HL-60/S4 treated with retinoic acid at 250 ng/mL for 4 days and 3 days (cell line): ENCODE results near the gene SLAIN2.

Experiments
- in situ Hi-C: fragments of 300-500 bp; cut with MboI; formaldehyde crosslinking; loops from 2 replicates; pipeline ENCODE4 v1.7.0; 2022; ENCODE audit warnings: low sequenced_read_pairs

Gene SLAIN2

GRCh38 chr4:48367016-48367415, 25.7 kb downstream of the SLAIN2 start:
- in situ Hi-C loops = no loop called here

DNA sequence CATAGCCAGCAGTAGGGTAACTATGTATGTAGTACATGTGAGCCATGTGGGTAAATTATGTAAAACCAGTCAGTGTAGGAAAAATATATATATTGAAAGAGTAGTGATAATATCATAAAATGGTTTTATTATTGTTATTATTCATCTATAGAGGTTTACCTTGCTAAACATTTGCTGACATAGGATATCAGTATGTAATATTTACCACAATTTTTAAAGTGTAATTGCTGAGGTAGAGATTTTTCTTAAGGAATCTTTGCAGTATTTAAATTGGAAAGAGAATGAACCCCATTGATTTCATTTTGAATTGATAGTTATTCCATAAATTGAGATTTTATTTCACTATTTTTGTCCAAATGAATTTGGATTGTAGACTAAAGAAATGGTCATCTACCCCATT, 27.1 kb downstream of the SLAIN2 start:
- in situ Hi-C loops = no loop called here

DNA sequence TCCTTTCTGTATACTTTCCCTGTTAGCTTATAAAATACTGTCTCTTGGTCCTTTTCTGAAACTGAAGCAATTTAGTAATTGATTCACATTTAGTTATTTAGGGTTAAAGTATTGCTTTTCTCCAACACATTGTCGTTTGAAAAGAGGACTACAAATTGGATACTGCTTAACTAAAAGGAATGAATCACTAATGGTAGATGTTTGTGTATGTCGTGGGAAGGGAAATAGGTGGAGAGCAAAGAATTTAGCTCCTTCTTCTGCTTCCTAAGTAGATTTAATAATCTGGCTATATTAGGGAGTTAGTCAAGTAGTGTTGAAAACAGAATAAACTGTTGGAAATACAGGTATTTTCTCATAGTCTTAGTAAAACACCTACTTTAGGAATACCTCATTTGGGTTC, 27.9 kb downstream of the SLAIN2 start:
- in situ Hi-C loops = no loop called here

GRCh38 chr4:48369771-48370170, 28.4 kb downstream of the SLAIN2 start:
- in situ Hi-C loops = no loop called here

GRCh38 chr4:48370260-48371134, 29.2 kb downstream of the SLAIN2 start:
- in situ Hi-C loops = no loop called here

DNA sequence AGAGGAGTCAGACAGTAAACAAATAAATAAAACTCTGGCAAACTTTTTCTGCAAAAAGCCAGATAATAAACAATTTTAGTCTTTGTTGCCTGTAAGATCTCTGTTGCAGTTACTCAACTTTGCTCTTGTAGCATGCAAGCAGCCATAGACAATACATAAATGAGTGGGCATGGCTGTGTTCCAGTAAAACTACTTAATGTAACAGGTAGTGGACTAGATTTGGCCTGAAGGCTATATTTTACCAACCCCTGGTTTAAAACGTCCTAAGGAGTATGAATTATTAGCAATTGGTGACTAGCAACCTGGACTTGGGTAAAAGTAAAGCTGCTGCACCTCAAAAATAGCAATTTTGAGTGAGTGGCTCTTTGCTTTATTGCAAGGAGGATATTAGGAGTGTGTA, 30.9 kb downstream of the SLAIN2 start:
- in situ Hi-C loops = no loop called here

- in situ Hi-C loops = no loop called here
These were observed 34.4 kb downstream of the SLAIN2 start for GRCh38 chr4:48375651-48376304.

- in situ Hi-C loops = no loop called here
These were observed 38.4 kb downstream of the SLAIN2 start for GRCh38 chr4:48379587-48380180.

DNA sequence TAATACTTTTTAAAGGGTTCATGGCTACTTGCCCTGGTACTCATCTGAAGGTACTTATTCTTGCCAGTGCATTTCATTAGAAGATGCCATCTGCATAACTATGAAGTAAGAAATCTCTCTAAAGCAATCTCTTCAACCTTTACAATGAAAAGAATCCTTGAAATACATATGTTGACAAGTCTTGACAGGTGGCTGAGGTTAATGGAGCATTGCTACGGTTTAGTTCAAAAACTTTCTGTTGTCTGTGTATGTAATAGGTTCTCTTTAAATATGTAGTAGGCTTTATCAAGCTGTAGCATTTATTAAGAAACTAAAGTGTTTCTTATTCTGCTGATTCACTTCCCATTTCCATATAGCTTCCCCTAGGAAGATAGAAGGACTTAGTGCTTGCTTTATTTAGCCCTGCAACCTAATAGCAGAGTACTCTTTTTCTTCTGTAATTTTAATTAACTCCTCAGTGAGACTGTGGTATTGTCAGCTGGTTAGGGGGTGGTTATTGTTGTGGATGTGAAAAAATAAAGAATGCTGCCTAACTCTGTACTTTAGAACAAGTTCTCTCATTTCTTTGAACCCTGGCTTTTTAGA, 39.3 kb downstream of the SLAIN2 start:
- in situ Hi-C loops = no loop called here

DNA sequence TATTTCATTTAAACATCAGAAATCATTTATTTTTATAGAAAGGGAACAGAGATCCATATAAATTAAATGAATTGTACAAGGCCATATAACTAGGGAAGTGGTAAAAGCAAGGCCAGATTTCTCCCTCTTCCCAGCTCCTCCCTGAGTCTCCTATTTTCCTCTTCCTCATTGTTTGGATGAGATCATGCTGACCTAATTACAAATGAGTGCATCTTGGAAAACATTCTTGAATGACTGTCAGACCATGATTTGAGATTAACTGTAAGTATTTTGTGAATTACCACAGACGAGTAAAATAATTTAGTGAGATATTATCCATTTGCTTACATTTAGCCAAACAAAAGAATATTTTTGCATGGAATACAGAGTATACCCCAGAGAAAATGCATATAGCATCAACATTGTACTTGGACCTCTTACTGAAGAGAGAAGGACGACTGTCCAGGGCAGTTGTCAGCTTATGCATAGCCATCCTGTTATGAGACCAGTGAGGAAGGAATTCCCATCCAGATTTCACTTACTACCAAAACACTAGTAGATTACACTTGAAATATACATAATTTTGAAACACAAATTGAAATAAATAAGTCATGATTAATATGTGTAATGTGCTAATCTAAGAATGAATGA, 47.3 kb downstream of the SLAIN2 start:
- in situ Hi-C loops = no loop called here

DNA sequence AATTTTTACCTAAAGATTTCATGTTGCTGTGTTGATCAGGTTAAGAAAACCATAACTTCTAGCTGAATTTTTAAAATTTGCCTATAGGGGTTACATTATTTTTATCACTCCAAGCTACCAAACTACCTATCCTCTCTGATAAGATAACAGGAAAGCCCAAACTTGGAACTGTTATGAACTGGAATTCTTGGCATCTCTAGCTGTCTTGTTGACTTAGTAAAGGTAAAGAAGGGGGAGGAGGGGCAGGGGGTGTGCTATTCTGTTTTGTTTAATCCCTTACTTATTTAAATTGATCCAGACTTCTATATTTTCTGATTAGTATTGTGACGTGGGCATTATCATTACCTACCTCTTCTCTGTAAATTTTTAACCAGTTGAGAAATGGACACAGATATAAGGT, 54.7 kb downstream of the SLAIN2 start:
- in situ Hi-C loops = no loop called here

DNA sequence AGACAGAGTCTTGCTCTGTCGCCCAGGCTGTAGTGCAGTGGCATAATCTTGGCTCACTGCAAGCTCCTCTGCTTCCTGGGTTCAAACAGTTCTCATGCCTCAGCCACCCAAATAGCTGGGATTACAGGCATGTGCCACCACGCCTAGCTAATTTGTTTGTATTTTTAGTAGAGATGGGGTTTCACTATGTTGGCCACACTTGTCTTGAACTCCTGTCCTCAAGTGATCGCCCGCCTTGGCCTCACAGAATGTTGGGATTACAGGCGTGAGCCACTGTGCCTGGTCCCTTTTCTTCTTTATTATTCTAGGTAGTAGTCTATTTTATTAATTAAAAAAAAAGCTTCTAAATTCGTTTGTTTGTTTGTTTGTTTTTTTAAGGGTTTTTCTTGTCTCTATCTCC, 59.1 kb downstream of the SLAIN2 start:
- in situ Hi-C loops = no loop called here

- in situ Hi-C loops = no loop called here
These were observed 62.0 kb downstream of the SLAIN2 start for GRCh38 chr4:48403358-48403757.

DNA sequence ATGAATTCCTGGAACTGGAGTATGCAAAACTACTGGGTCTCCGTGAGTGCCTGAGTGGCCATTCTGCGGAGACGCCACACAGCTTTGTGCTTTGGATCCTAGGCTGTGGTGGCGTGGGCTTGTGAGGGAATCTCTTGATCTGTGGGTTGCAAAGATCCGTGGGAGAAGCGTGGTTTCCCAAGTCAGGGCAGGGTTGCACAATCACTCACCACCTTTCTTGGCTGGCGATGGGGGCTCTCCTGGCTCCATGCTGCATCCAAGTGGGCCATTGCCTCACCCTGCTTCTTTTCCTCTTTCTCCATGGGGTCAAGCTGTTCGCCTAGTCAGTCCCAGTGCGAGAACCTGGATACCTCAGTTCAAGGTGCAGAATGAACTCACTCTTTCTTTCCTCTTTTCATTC, 62.5 kb downstream of the SLAIN2 start:
- in situ Hi-C loops = no loop called here

DNA sequence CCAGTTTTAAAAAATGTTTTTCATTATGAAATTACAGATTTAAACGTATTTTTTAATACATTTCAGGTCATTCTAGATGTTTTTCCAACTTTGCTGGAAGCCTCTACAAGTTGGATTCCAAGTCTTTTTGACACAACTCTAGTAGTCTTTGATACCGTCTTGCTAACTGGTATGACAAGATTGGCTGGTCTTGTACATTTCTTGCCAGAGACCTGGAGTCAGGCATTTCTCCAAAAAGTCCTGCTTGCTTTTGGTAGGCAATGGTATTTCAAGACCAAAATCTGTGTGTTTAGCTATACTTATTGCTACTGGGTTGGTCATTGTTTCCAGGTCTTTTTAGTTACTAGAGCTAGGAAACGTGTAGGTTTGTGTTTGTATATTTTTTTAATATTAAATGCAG, 64.6 kb downstream of the SLAIN2 start:
- in situ Hi-C loops = no loop called here

GRCh38 chr4:48409203-48409602, 67.9 kb downstream of the SLAIN2 start:
- in situ Hi-C loops = no loop called here

GRCh38 chr4:48410812-48411211, 69.5 kb downstream of the SLAIN2 start:
- in situ Hi-C loops = no loop called here

GRCh38 chr4:48420144-48420543, 78.8 kb downstream of the SLAIN2 start:
- in situ Hi-C loops = no loop called here

DNA sequence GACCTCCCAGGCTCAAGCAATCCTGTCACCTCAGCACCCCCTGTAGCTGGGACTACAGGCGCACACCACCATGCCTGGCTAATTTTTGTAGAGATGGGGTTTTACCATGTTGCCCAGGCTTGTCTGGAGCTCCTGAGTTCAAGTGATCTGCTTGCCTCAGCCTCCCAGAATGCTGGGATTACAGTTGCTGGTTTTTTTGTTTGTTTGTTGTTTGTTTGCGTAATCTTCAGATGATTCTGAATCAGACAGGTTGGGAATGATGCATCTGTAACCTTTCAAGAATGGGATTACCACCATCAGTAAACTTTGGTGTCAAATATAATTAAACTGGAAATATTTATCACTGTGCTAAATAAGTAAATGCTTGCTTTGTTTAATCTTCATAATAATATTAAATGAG, 79.8 kb downstream of the SLAIN2 start:
- in situ Hi-C loops = no loop called here

- in situ Hi-C loops = no loop called here
These were observed 87.6 kb downstream of the SLAIN2 start for GRCh38 chr4:48428926-48429325.
